GM12873 (cell line): ENCODE measurements around the gene PODN.

Source experiments
- CTCF ChIP-seq: IDR thresholded peaks from 2 replicates; pipeline ENCODE4 v1.5.1; 2012; ENCODE audit warnings: low read depth, mild to moderate bottlenecking, moderate library complexity, low read length, control low read depth; ENCODE audit not compliant: insufficient read depth; ENCODE audit errors: missing control alignments

Gene PODN

GRCh38 chr1:53133261-53134041 is 71.4 kb downstream of the PODN start:
- no peak for TF ChIP-seq CTCF

- TF ChIP-seq CTCF, result no peak
Observed at GRCh38 chr1:53134042-53134485, 72.1 kb downstream of the PODN start.
